HG03139 (cell line): Measurements from ENCODE around the gene GUCY1A2.
"Not testable (repeated sequence)": the region's sequence is repeated elsewhere in the genome, so short reads cannot be mapped to it uniquely, and the experiment has no call there.

Source experiments
- ATAC-seq: cut with Tn5 transposase; IDR thresholded peaks from one replicate; pipeline ENCODE4 v1.9.1; 2021; ENCODE audit not compliant: unreplicated experiment

The GUCY1A2 gene

GRCh38 chr11:107018219-107018901 lies at the start of gene GUCY1A2:
TSS of gene GUCY1A2 (minus strand) at chr11:107018476. CDS start at chr11:107018055, 421 bp downstream.
- peak; percentile 41 for ATAC-seq

DNA sequence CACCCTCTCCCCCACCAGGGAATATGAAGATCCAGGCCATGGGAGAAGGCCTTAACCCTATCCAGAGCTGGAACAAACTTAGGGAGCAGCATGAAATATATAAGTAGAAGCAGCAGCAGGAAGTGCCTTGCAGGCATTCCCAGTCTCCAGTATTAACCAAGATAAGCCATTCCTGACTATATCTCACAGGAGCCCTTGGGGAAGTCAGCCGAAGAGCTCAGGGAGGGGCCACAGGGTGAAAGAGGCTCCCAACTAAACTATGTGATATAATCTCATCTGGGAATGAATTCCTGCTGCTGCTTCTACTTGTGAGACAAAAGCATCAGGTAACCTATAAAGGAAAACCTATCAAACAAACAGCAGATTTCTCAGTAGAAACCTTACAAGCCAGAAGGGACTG lies 36.1 kb upstream of the GUCY1A2 start:
- no peak for ATAC-seq

DNA sequence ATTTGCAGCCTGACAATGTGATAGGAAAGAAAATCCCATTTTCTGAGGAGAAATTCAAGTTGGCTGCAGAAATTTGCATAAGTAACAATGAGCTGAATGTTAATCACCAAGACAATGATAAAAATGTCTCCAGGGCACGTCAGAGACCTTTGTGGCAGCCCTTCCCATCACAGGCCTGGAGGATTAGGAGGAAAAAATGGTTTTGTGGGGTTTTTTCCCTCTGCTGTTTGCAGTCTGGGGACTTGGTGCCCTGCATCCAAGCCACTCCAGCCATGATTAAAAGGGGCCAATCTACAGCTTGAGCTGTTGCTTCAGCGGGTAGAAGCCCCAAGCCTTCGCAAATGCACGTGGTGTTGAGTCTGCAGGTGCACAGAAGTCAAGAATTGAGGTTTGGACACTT lies 33.1 kb upstream of the GUCY1A2 start:
- not testable (repeated sequence) for ATAC-seq

DNA sequence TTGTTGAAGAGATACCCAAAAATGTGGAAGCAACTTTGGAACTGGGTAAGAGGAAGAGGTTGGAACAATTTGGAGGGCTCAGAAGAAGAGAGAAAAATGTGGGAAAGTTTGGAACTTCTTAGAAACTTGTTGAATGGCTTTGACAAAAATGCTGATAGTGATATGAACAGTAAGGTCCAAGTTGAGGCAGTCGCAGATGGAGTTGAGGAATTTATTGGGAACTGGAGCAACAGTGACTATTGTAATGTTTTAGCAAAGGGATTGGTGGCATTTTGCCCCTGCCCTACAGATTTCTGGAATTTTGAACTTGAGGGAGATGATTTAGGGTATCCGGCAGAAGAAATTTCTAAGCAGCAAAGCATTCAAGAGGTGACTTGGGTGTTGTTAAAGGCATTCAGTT lies 32.6 kb upstream of the GUCY1A2 start:
- not testable (repeated sequence) for ATAC-seq

DNA sequence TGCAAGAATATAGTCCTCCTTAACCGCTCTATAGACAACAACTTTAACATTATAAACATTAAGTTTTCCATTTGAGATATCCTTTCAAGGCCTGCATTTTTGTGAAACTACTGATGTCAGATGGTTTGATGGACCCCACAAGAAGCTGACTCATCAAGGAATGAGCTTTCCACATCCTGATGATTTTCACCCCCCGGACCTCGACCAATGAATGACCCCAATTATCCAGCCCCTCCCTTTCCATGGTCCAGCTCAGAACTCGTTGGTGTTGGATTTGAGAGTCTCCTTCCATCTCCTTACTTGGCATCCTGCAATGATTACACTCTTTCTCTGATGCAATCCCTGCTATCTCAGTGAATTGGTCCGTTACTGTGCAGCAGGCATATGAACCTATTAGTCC lies 31.8 kb upstream of the GUCY1A2 start:
- ATAC-seq = no peak

DNA sequence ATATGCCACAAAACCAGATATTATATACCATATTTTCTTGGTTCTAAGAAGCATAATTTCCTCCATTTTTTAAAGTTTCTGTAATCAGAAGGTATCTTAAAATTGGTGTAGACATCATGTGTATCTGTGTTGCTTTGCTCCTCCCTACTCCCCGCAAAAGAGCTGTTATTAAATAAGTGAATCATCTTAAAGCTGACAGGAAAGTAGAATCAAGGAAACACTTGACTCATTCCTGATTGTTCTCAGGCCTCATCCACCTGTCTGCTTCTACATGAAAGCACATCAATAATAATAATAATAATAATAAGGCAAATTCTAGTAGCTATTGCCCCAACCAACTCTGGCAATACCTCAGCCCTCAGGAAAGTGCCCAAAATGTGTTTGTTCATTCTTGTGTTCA lies 26.2 kb upstream of the GUCY1A2 start:
- ATAC-seq = no peak

GRCh38 chr11:107043242-107044006 lies 25.1 kb upstream of the GUCY1A2 start:
- peak; percentile 50 for ATAC-seq

GRCh38 chr11:107042748-107043147 lies 24.5 kb upstream of the GUCY1A2 start:
- ATAC-seq = no peak

- no peak for ATAC-seq
Observed at GRCh38 chr11:107041088-107041444, 22.8 kb upstream of the GUCY1A2 start.

- ATAC-seq = no peak
Observed at GRCh38 chr11:107040433-107041087, 22.3 kb upstream of the GUCY1A2 start.

DNA sequence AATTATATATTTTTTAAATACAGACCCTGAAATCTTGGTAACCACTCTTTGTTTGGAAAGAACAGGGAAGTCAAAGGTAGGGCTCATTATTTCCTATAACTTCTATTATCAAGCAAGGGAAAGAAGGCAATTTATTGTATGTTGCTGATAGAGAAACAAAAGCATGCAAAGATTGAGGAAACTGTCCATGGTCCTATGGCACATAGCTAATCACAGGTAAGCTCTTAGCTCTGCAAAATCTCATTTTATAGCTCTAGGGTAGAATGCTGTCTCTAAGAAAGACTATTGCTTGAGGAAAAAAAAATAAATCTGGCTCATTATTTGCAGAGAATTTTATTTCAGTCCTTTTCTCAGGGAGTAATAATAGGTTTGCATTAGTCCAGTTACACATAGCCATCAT lies 7.4 kb upstream of the GUCY1A2 start:
- no peak for ATAC-seq

GRCh38 chr11:107020594-107020993 lies 2.3 kb upstream of the GUCY1A2 start:
- no peak for ATAC-seq

DNA sequence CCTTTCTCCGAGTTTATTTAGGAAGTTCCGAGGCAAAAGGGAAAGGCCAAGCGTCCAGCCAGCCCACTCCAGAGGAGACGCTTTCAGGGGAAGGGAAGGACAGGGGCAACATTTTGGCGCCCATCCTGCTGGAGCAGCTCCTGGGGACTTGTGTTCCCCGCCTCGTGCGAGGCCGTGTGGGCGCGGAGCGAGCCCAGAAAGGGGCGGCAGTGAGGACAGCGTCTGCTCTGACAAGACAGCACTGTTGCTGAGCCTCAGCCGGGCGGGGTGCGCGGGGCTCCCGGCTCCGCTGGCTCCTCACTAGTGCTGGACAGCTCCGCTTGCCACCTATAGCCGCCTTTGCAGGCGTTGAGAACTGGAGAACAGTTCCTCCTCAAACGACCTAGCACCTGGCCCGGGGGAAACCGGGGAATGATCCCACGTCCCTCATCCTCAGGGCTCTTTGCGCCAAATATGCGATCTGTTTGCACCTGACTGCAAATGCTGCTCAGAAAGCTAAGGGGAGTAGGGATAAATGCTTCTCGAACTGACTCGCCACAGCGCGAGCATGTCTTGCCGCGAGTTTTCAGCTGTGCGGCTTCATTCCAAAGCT lies 722 bp upstream of the GUCY1A2 start:
- no peak for ATAC-seq

GRCh38 chr11:107017433-107018218 lies 650 bp downstream of the GUCY1A2 start:
- peak; percentile 71 for ATAC-seq

DNA sequence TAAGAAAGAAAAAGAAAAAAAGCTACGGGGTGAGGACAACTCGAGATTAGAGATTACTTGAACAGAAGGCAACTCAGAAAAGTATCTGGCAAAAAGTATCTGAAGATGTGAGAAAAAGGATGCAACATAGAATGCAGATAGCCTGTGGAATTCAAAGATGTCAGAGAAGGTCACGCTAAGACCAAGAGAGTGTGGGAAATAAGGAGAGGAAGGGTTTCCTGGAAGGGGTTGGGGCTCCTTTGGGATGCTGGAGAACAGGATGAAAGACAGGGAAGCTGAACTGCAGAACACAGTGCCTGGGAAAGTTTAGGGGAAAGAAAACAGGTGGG lies 1.2 kb downstream of the GUCY1A2 start:
- ATAC-seq = no peak

GRCh38 chr11:107014871-107015270 lies 3.4 kb downstream of the GUCY1A2 start:
- no peak for ATAC-seq

- no peak for ATAC-seq
Observed at GRCh38 chr11:107011977-107012376, 6.3 kb downstream of the GUCY1A2 start.

DNA sequence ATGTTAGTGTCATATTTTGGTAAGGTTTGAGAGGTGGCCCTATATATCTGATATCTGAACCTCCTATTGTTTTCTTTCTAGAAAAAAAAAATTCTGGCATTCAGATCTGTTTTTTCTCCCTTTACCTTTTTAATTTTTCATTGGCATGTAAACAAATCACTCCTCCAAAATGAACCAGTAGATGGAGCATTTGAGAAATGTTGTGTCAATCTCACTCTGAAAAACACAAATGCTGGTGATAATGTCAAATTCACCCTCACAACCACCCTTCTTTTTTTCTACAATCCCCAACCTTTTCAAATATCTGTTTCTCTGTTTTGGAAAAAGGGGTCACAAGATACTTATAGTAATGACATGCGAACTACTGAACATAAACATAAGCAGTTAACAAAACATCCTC lies 9.1 kb downstream of the GUCY1A2 start:
- ATAC-seq = no peak

GRCh38 chr11:107006076-107006833 lies 12.0 kb downstream of the GUCY1A2 start:
- ATAC-seq = no peak

GRCh38 chr11:106999196-106999595 lies 19.1 kb downstream of the GUCY1A2 start:
- ATAC-seq = no peak

DNA sequence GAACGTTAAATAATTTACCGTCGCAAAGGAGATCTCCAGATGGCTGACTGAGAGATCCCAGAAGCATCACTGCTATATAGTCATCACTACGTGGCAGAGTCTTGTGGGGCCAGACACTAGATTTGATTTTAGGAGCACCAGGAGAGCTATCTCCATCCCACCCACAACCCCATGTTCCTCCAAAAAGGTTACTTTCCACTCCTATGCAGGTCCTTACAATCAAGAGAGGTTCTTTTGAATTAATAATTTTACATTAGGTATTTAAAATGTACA lies 19.4 kb downstream of the GUCY1A2 start:
- no peak for ATAC-seq
